Measurements from ENCODE around the gene RERE.
A peak's percentile ranks its signal among the peaks of the same experiment; 100 is the strongest.

Gene RERE

GRCh38 chr1:8541961-8542521, 275.4 kb downstream of the RERE start:
- DNase-seq (ENCODE audit: low read depth): peak; percentile 24

GRCh38 chr1:8540971-8541370, 276.5 kb downstream of the RERE start:
- DNase-seq (ENCODE audit: low read depth): no peak

DNA sequence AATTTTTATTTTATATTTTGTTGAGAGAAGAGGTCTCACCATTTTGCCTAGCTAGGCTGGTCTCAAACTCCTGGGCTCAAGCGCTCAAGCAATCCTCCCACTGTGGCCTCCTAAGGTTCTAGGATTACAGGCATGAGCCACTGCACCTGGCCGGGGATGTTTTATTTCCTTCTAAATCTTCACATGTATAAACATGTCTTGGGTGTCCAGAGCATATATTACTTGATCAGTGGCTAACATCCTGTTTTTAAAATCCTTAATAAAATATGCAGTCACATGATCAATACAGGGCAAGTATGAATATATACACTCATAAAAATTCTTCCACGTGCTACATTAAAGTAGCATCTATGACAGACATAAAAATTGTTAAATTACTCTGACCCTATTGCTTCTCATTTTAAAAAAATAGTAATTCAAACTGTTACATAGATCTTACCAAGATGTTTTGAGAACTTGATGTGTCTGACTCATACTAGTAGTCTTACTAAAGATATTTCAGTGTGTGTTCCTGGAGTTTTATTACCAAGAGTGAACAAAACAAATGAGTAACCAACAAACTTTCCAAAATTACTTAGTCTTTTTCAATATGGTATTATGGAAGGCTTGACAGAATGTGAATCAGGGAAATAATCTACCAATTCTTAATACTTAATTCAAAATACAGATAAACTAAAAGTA, 277.0 kb downstream of the RERE start:
- peak; percentile 77 for DNase-seq (ENCODE audit: low read depth)

GRCh38 chr1:8539683-8540082, 277.8 kb downstream of the RERE start:
- DNase-seq (ENCODE audit: low read depth): no peak

DNA sequence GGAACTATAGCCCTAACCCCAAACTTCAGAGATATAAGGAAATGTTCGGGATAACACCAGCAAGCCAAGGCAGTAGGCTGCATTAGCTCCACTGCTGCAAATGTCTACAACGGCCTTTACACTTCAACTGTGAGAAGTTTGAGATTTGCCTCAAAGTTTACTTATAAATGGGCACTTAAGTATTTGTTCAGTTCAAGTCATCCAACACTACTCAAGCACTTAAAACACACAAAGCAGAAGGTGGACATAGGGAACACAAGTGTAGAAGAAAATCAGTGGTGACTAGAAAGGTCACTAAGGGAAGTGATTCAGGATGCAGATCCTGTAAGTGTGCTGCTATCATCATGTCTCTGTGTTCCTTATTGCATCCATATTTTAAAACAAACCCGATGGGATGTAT, 278.9 kb downstream of the RERE start:
- DNase-seq (ENCODE audit: low read depth): no peak

DNA sequence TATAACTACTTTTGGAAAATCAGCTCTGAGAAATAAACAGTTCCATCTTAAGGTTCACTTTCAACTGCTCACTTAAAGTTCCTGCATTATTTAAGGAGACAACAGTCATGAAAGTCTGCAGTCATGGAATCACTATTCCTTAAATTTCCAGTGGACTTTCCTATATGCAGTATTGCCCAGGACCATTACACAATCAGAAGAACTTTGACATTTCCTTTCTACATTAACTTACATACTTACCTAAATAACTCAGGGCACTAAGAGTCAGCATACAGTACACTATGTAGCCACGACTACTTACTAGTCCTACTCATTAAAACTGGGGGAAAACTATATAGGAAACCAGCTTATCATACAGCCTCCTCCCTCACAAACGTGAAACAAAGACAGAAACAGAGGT, 279.4 kb downstream of the RERE start:
- DNase-seq (ENCODE audit: low read depth): no peak

DNA sequence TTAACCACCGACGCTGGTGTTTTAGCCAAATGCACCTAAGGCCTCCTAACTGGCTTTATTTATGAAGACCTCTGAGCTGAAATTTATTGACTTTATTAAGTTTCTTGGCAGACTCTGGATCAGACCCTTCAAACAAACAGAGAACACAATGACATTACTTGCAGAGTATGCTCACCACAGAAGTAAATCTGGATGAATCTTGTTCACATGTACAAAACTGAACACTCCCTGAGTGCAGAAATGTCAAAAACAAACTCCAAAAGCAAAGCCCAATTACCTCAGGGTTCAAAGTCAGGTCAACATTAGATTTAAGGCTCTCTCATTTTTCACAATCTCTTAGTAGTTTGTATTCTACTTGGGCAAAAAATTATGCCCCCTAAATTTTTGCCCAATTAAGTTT, 280.9 kb downstream of the RERE start:
- no peak for DNase-seq (ENCODE audit: low read depth)

GRCh38 chr1:8533907-8534306, 283.5 kb downstream of the RERE start:
- DNase-seq (ENCODE audit: low read depth): no peak

- DNase-seq (ENCODE audit: low read depth): no peak
Observed at GRCh38 chr1:8533124-8533523, 284.3 kb downstream of the RERE start.

GRCh38 chr1:8529901-8530300, 287.5 kb downstream of the RERE start:
- DNase-seq (ENCODE audit: low read depth): no peak

GRCh38 chr1:8527941-8528340, 289.5 kb downstream of the RERE start:
- DNase-seq (ENCODE audit: low read depth): no peak

GRCh38 chr1:8525558-8526275, 291.7 kb downstream of the RERE start:
- peak; percentile 95 for DNase-seq (ENCODE audit: low read depth)

- peak; percentile 65 for DNase-seq (ENCODE audit: low read depth)
Observed at GRCh38 chr1:8525216-8525557, 292.3 kb downstream of the RERE start.

DNA sequence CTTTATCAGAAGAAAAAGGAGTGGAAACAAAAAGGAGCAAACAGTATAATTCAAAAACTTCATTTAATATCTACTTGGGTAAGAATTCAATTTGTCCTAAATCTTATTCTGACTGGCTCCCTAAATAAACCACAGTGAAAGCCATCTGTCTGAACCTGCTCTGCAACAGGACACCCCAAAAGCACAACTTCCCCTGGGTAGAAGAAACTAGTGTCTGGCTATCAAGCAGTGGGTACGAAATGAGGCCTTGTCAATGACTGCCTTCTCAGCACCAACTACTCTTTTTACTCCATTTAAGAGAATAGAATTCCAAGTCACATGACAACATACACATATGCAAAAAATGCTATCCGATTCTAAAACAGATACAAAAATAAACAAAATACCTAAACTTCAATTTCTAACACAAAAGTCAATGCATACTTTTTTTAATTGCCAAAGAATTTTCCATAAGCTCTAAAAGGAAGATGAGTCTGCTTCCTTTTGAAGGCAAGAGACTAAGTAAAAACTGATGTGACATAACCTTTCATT, 292.7 kb downstream of the RERE start:
- DNase-seq (ENCODE audit: low read depth): peak; percentile 53

DNA sequence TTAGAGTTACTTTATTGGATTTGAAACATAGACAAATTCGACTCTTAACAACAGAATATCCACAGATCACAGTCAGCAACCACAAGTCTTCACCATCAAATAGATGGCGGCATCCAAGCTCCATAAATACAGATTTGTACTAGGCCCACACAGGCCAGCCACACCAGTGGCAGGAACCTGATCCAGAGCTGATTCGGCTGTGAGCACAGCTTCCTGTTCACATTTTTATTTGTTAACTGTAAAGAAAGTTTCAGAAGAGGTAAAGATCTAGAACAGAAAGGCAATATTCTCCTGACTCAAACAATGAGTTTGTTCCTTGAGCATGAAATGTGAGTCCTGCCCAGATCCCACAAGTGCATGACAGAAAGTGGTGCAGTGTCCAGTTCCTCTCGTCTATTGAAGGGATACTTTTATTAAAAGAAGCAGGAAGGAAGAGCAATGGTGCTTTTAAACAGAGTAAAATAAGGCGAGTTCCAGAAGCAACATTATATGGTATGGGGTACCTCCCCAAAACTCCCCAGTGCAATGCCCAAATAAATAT, 293.7 kb downstream of the RERE start:
- no peak for DNase-seq (ENCODE audit: low read depth)

DNA sequence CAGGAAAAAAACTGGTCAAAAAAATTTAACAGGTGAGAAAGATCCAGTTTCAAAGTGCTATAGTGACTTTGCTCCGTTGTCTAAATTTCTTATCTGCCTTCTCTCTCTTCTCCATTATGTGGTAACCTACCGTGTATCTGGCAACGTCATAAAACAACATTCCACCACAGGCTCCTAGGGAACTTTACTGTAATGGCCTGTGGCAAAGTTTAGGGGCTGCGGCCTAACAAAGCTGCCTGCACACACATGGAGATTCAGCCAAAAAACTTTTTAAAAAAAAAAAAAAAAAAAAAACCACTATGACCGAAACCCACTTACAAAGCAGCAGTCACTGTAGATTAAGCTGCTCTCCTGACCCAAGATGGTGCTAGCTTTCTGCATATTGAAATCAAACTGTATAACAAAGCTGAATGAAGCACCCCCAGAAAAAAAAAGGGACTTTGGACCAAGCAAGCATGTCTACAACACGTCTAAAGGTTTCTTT, 296.9 kb downstream of the RERE start:
- DNase-seq (ENCODE audit: low read depth): peak; percentile 44

- DNase-seq (ENCODE audit: low read depth): no peak
Observed at GRCh38 chr1:8519167-8519566, 298.3 kb downstream of the RERE start.

DNA sequence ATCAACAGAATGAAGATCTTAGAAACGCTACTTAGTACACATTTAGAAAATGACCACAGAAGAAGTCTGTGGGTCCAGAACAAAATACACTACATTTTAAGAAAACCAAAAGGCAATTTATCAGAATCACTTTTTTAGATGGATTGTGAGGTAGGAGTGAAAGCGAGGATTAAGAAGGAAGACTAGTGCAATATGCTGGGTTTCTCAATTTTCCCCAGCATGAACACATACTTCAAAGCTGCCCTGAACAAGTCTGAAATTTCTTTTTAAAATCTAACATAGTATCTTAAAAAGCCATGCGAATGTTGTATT, 299.0 kb downstream of the RERE start:
- no peak for DNase-seq (ENCODE audit: low read depth)

DNA sequence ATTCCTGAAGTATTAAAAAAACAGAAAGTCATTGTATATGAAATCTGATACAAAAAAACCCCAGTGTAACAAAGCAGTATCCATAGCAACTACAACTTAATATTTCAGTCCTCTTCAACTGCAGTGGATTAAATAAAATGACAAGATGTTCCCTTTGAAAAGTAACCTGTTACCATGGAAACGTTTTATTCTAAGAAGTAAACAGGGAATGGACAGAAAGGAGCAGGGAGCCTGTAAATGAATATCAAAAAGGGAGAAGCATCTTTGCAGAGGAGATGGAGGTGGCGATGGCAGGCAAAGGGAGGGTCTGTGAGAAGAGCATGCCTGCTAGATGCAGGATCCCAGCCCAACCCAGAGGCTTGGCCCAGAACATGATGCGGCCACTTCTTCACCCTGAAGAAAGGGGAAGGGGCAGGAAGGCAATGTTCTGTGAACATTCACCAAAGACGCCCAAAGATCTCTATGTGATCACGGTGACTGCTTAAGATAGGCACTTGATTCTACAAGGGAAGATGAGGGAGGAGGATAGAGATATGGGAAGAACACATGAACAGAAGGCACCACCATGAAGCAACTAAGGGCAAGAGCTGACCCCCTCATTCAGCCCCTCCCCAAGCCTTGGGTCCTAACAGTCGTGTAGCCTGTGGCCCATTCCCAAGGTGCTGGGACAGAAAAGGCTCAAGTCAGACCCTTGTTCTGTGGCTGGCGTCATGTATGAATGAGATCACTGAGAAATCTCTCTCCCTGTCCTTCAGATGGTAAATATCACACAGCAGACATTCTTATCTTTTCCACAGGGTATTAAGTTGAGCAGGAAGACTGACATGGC, 299.6 kb downstream of the RERE start:
- DNase-seq (ENCODE audit: low read depth): peak; percentile 42

- DNase-seq (ENCODE audit: low read depth): peak; percentile 77
Observed at GRCh38 chr1:8516793-8517556, 300.5 kb downstream of the RERE start.

- DNase-seq (ENCODE audit: low read depth): no peak
Observed at GRCh38 chr1:8516278-8516777, 301.1 kb downstream of the RERE start.
